Measurements from ENCODE around the gene PCSK9. TPM values are rescaled to one million over a fixed set of nuclear protein-coding genes. Genes with fewer than 3 reads are reported as not detected.

The PCSK9 gene
- total RNA-seq, 1 experiment from 2014 or later = not detected

DNA sequence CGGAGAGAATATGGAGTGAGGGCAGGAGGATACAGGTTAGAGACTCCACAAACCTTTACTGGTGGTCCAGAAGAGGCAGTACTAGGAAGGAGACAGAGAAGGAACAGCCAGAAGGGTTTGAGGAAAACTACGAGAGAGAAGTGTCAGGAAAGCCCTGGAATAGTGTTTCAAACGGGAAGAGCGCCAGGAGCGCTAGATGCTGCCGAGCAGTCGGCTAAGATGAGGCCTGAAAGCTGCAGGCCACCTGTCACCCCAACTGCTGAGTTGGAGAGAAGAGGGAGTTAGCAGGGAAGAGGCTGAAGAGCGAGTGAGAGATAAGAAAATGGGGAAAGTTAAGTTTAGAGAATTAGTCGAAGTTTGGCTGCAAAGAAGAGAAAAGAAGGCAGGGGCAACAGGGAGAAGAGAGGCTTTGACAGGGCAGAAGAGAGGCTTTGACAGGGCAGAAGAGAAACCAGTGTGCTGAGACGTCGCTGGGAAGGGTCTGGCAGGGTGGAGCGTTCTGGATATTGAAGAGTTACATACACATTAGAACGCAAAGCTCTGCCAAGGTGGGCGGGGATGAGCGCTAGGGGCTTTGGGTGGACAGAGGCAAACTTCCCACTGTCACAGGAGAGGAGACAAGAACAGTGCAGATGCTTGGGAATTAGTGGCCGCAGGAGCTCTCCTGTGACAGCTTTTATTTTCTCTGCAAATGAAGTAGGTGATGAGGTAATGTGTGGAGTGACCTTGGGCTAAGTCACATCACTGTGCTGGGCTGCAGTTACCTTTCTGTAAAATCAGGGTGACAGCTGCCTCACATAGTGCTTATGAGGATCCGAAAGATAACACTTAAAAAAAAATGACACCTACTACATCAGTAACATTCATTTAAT is 31.2 kb downstream of the PCSK9 start:
- no peak overlapping the region for H3K4me3 Mint-ChIP-seq (ENCODE audit: unreplicated experiment)
- no TSS peak for BruUV-seq (replicated peaks)
- TF ChIP-seq, protein P1, sequence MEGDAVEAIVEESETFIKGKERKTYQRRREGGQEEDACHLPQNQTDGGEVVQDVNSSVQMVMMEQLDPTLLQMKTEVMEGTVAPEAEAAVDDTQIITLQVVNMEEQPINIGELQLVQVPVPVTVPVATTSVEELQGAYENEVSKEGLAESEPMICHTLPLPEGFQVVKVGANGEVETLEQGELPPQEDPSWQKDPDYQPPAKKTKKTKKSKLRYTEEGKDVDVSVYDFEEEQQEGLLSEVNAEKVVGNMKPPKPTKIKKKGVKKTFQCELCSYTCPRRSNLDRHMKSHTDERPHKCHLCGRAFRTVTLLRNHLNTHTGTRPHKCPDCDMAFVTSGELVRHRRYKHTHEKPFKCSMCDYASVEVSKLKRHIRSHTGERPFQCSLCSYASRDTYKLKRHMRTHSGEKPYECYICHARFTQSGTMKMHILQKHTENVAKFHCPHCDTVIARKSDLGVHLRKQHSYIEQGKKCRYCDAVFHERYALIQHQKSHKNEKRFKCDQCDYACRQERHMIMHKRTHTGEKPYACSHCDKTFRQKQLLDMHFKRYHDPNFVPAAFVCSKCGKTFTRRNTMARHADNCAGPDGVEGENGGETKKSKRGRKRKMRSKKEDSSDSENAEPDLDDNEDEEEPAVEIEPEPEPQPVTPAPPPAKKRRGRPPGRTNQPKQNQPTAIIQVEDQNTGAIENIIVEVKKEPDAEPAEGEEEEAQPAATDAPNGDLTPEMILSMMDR (IDR thresholded peaks at IDR 0.05; ENCODE audit: unreplicated experiment) = no peak
- intact Hi-C loops (cut with micrococcal nuclease) = loop anchor here (1.0 kb wide), 1 partner anchor 207 kb away; no protein-coding TSS in a partner anchor
- H3K4me1 Mint-ChIP-seq (ENCODE audit: insufficient read depth, unreplicated experiment) = no peaks in the 10 kb centered on the region
- H3K9me3 Mint-ChIP-seq (ENCODE audit: unreplicated experiment) = no peaks in the 10 kb centered on the region
- H3K36me3 Mint-ChIP-seq (ENCODE audit: insufficient read depth, unreplicated experiment) = peaks cover 95% of the 10 kb centered on the region
- POLR2A ChIA-PET = interaction anchor here (0.6 kb wide), 1 partner anchor 33 kb away, joined by 3 read pairs; no protein-coding TSS in a partner anchor
- DNase-seq (ENCODE audit: unreplicated experiment) = no peak
- CTCF ChIA-PET = interaction anchor here (0.5 to 3.7 kb wide), 8 partner anchors 8 to 1037 kb away, joined by 3 to 16 read pairs (median 4); no protein-coding TSS in a partner anchor
- no peaks in the 10 kb centered on the region for H3K27me3 Mint-ChIP-seq (ENCODE audit: insufficient read depth, unreplicated experiment)
- H3K27ac Mint-ChIP-seq (ENCODE audit: low read depth, unreplicated experiment) = no peak overlapping the region

DNA sequence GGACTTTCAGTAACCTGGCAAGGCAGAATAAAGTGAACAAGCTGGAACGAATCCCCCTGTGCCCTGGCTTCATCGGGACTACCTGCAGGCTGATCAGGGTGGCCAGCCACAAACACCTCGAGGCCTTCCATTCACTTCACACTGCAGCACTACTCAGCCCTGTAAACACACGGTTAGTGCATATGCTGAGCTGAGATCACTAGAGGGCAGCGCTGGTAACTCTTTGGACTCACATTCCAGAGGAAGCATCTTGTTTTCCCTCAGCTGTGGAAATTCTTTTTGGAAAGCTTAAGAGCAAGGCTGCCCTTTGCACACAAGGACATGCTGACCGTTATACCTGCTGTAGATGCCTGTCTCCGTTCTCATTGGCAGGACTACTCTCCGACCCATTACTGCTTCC is 32.1 kb downstream of the PCSK9 start:
- TF ChIP-seq, protein P1 (IDR thresholded peaks at IDR 0.05; ENCODE audit: unreplicated experiment) = no peak
- intact Hi-C loops (cut with micrococcal nuclease) = loop anchor here (1.0 kb wide), 1 partner anchor 206 kb away; no protein-coding TSS in a partner anchor
- peak; percentile 60 for DNase-seq (ENCODE audit: unreplicated experiment)
- Mint-ChIP-seq H3K4me3 (ENCODE audit: unreplicated experiment) (no peak overlapping the region), H3K27ac (ENCODE audit: low read depth, unreplicated experiment) (no peak overlapping the region), H3K36me3 (ENCODE audit: insufficient read depth, unreplicated experiment) (peaks cover 98% of the 10 kb centered on the region), H3K27me3 (ENCODE audit: insufficient read depth, unreplicated experiment) (no peaks in the 10 kb centered on the region), H3K4me1 (ENCODE audit: insufficient read depth, unreplicated experiment) (no peaks in the 10 kb centered on the region), H3K9me3 (ENCODE audit: unreplicated experiment) (no peaks in the 10 kb centered on the region)
- no TSS peak for BruUV-seq (replicated peaks)
- ChIA-PET POLR2A (interaction anchor here (0.6 kb wide), 1 partner anchor 32 kb away, joined by 3 read pairs; no protein-coding TSS in a partner anchor), CTCF (interaction anchor here (0.5 to 3.7 kb wide), 9 partner anchors 9 to 1038 kb away, joined by 3 to 16 read pairs (median 4); no protein-coding TSS in a partner anchor)

DNA sequence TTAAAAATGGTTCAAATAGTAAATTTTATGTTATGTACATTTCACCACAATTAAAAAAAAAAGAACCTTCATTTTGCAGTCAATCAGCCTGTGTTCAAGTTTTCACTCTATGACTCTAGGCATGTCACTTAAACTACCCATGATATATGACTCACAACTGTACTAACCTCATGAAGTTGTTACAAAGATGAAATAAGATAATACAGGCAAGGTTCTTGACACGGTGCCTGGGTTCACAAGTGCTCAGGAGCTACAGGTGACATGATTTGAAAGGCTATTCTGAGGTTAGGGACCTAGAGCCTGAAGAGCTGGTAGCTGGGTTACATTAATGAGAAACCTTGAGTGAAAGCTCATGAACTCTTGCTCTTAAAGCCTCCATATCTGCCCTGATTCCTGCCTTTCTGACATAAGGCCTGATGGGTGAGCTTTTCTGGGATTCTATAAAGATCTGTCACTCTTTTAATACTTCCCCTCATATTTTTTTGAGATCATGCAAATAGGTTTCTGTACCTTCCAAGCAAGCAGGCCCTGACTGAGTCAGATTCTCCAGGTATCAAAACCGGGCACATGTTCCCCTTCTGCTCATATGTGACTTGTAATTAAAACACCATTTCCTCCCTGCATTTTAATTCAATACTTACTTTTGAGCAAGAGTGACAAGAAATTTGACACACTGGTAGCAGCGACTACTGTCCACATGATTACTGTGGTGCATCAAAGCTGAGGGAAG is 34.0 kb downstream of the PCSK9 start:
- Mint-ChIP-seq H3K4me3 (ENCODE audit: unreplicated experiment) (no peak overlapping the region), H3K27ac (ENCODE audit: low read depth, unreplicated experiment) (no peak overlapping the region), H3K36me3 (ENCODE audit: insufficient read depth, unreplicated experiment) (peaks cover 99% of the 10 kb centered on the region), H3K4me1 (ENCODE audit: insufficient read depth, unreplicated experiment) (no peaks in the 10 kb centered on the region), H3K9me3 (ENCODE audit: unreplicated experiment) (no peaks in the 10 kb centered on the region), H3K27me3 (ENCODE audit: insufficient read depth, unreplicated experiment) (no peaks in the 10 kb centered on the region)
- CTCF ChIA-PET = interaction anchor here (0.8 to 1.6 kb wide), 2 partner anchors 10 to 204 kb away, joined by 3 to 4 read pairs; no protein-coding TSS in a partner anchor
- TF ChIP-seq, protein P1 (IDR thresholded peaks at IDR 0.05; ENCODE audit: unreplicated experiment) = no peak
- no TSS peak for BruUV-seq (replicated peaks)
- DNase-seq (ENCODE audit: unreplicated experiment) = no peak
- POLR2A ChIA-PET = no interaction called here
- intact Hi-C loops (cut with micrococcal nuclease) = no loop called here

DNA sequence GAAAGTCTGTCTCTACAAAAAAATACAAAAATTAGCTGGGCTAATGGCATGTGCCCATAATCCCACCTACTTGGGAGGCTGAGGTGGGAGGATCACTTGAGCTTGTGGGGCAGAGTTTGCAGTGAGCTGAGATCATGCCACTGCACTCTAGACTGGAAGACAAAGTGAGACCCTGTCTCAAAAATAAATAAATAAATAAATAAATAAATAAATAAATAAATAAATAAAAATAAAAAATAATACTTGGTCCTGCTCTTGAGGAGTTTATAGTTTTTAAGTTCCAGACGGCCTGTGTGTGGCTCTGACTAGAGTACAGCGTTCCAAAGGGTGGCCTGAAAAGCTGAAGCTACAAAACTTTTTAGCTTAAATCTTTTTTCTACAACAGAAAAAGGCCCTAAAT is 35.1 kb downstream of the PCSK9 start:
- ChIA-PET POLR2A (interaction anchor here (0.7 kb wide), 1 partner anchor 1386 kb away, joined by 3 read pairs; no protein-coding TSS in a partner anchor), CTCF (interaction anchor here (0.8 to 1.2 kb wide), 3 partner anchors 14 to 78 kb away, joined by 3 to 5 read pairs (median 4); no protein-coding TSS in a partner anchor)
- no peak for DNase-seq (ENCODE audit: unreplicated experiment)
- Mint-ChIP-seq H3K36me3 (ENCODE audit: insufficient read depth, unreplicated experiment) (peaks cover 99% of the 10 kb centered on the region), H3K4me3 (ENCODE audit: unreplicated experiment) (no peak overlapping the region), H3K4me1 (ENCODE audit: insufficient read depth, unreplicated experiment) (no peaks in the 10 kb centered on the region), H3K27ac (ENCODE audit: low read depth, unreplicated experiment) (no peak overlapping the region), H3K27me3 (ENCODE audit: insufficient read depth, unreplicated experiment) (no peaks in the 10 kb centered on the region), H3K9me3 (ENCODE audit: unreplicated experiment) (no peaks in the 10 kb centered on the region)
- TF ChIP-seq, protein P1 (IDR thresholded peaks at IDR 0.05; ENCODE audit: unreplicated experiment) = no peak
- intact Hi-C loops (cut with micrococcal nuclease) = no loop called here
- BruUV-seq (replicated peaks) = no TSS peak

Measured in MCF 10A (cell line).